Stimulated activated CD8-positive, alpha-beta memory T cell treated with anti-CD3 and anti-CD28 coated beads, Interleukin-4, amount 100 ng/mL, for 24 hours (primary cell): ENCODE measurements around the gene EML5.

Source experiments
- DNase-seq: peaks from one replicate; pipeline ENCODE4 v3.0.0-alpha.2; 2020; ENCODE audit warnings: low read depth

The EML5 gene

DNA sequence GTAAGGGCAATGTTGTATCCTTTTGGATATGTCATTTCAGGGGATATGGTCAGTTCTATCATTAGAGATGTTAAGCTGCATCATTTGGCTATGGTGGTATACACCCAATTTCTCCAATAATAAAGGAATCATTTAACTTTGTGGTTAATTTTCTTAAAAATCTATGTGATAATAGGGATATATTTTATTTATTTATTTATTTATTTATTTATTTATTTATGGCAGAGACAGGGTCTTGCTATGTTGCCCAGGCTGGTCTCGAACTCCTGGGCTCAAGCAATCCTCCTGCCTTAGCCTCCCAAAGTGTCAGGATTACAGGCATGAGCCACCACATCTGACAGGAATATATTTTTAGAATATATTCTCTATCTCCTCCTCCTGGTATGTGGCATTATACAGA is 85.7 kb downstream of the EML5 start:
- no peak for DNase-seq

DNA sequence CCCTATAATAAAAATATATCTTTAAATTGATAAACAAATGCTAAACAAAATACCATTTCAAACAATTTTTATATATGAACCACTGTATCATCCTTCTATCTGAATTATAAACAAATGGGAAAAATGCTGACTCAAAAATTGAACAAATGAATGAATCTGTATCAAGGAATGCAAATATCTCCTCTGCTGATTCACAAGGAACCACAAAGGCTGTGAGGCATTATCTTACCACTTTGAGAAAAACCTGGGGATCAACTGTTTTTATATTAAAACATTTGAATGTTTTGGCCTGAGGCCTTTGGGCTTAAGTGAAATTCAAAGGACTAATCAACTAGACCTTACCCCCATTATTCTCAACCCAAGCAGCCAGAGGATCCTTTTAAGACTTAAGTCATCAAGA is 86.3 kb downstream of the EML5 start:
- no peak for DNase-seq

DNA sequence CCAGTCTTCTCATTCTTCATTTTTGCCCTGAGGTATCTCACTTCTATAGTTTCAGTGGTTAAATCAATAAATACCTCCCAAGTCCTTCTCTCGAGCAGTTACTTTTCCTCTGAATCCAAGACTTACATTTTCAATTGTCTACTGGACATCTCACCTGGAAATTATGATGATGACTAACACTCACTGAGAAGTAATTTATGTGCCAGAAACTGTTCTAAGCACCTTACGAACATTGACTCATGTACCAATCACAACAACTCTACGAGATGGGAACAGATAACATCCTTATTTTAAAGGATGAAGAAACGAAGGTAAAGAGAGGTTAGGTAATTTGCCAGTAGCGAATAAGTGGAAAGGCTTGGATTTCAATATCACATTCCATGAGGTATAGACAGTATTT is 94.1 kb downstream of the EML5 start:
- no peak for DNase-seq

DNA sequence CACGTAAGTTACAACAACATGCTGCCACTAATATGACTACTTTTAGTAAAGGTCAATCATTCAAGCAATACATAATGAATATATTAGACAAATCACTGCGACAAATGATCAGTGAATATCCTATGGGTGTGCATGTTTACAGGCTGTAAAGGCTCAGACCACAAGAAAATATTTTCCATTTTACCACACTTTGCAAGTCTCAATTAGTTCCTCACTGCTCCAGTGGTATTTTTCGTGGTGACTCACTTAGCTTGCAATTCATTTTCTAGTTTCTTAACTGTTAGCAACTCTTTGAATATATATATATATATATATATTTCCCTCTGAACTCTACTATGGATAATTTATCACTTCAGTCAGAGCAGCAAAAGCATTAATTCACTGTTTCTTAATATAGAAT is 96.9 kb downstream of the EML5 start:
- DNase-seq, result no peak

DNA sequence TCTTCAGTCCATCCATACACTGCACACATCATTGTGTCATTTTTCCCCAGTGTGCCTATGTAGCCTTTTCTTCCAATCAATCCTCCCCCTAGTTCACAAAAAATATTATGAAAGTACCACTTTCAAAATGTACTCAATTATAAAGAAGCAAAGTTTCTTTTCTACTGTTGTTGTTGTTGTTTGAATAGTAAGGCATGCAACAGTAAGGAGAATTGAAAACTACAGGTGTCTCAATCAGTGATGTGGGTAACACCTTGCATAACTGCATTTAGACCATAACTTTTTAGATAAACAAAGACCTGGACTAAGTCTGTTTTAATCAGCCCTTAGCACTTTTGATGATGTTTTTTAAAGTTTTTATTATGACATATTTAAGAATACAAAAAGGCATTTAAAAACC is 104.4 kb downstream of the EML5 start:
- DNase-seq, result no peak

DNA sequence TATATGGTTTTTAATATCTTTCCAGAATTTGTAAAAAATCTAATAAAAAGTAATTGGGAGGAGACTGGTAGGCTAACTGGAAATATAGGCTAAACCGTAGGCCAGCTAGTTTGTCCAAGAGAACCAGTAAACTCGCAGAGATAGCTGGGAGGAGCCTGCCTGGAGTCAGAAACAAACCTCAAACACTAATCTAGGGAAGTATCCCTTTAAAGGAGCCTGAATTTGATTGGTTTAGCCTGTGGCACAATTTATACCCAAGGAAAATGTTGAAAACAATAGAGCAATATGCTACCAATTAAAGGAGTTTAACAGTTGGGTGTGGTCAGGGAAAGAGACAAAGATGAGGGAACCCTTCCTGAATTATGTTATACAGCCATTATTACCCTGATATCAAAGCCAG is 109.6 kb downstream of the EML5 start:
- DNase-seq, result no peak

DNA sequence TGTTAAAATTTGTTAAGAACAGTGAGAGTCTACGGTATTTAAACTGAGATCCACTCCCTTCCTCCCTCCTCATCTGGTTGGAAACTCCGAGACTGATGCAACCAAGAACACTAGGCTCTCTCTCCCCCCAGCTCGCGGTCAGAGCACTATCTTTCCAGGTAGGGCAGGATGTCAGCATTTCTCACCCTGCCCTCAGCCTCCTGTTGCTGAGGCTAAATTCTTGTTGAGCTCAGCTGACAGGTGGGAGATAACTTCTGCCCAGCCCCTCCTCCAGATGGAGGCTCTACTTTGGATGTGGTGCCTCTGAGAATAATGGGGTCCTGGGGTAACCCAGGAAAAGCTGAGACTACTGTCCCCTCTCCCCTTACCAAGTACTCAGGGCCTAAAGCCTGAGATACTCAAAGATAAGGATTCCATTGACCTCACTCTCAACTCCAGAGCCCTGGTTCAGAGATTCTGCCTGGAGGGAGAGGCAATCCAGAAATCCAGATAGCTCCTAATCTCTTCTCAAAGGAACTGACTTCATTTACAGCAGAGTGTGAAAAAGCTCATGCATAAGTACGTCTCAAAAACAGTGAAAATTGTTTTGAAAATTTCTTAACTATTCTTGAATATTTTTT is 110.1 kb downstream of the EML5 start:
- no peak for DNase-seq

DNA sequence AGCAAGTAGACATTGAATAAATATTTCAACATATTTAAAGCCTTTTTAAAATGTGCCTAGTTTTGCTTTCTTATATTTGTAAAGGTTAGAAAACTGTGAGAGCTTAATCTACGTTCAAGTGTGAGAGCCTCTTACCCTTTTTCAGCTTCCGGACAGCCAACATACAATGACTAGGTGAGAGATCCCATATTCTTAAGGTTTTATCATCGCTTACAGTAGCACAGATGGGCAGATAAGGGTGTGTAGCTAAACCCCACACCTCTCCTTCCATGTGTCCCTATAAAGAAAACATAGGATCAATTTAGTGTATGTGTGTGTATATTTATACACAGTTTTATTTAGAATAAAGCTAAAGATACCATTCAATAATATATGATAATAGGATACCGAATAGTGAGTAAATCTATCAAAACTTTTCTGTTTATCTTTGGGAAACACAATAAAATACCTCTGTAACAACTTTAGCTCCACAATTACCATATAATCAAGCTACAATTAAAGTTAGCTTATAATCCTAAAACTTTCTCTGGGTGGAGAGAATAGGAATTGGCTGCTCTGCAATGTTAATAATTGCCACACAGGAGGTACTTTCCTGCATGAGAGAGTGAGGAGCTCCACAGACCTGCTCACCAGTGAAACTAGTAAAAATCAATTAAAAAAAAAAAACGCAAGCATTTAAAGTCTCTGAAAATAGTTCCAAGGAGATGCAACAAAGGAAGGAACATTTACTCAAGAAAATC is 110.8 kb downstream of the EML5 start:
- no peak for DNase-seq

DNA sequence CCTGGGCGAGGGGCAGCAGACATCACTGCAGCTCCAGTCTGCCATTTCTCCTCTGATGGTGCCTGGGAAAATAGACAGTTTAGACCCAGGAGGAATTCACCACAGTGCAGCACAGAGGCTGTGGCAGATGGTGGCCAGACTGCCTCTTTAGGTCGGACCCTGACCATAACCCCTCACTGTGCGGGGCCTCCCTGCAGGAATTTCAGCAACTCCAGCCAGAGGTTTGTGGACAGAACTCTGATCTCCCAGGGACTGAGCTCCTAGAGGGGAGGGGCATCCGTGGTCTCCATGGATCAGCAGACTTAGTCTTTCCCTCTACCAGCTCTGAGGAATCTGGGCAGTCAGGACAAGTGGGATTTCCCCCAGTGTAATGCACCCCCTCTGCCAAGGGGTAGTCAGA is 123.4 kb downstream of the EML5 start:
- DNase-seq, result no peak

DNA sequence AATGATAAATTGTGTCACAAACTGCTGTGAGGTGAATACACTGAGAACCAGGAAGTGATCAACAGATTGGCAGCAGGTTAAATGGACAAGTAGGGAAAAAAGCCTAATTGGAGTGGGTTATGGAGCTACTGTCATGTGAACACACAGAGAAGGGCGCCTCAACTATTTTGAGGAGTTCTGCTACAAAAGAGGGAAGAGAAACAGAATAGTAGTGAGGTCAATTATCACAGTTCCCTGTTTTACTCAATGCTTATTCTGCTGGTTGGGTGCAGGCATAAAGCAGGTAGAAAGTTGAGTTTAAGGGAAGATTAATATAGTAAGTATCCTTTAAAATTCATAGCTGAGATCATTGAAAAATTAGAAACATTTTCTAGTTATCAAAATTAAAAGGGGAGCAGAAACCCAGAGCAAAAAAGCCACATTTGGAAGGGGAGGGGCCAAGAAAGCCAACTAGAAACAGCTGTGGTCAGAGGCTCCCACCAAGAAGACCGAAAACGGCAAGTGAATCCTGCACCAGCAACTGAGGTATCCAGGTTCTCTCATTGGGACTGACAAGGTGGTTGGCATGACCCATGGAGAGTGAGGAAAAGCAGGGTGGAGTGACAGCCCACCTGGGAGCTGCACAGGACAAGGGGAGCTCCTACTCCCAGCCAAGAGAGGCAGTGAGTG is 124.2 kb downstream of the EML5 start:
- no peak for DNase-seq

DNA sequence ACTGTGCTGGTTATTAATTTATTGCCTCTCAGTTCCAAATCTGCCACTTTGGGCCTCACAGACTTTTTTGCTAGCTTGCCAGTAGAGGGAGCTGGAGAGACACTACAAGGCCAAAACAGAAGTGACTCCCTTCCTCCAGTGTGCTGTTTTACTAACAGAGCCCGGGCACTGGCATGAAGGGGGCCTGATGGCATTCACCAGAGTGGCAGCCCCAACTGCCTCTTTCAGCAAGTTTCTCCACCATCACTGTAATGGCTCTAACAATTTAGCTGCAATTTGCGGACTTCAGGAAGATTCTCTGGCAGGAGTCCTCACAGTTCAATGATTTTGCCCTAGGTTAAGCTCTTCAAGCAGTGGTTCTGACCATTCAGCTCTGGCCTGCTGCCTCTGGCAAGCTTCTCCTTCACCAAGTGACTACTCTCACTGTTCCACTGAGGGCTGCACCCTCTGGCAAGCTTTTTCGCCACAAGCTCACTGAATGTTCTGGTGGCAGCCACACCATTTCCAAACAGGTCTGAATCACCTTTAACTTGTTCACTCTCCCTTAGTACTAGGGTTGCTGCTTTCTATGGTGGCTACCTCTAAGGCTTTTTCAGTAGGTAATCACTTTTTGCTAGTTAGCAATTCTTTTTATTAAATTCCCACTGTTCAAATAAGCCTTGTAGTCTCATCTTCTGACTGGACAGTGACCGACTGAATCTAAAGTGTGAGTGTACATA is 125.0 kb downstream of the EML5 start:
- DNase-seq, result no peak

DNA sequence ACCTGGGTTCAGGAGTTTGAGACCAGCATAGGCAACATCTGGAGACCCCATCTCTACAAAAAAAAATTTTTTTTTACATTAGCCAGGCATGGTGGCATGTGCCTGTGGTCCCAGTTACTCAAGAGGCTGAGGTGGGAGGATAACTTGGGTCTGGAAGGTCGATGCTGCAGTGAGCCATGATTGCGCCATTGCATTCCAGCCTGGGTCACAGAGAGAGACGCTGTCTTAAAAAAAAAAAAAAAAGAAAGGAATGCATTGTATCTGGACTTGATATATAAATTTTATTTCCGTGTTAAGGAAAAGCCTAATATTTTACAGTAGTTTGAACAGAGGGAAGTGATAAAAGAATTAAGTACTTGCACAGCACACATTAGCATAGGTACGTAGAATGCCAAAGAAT is 132.7 kb downstream of the EML5 start:
- DNase-seq, result no peak

DNA sequence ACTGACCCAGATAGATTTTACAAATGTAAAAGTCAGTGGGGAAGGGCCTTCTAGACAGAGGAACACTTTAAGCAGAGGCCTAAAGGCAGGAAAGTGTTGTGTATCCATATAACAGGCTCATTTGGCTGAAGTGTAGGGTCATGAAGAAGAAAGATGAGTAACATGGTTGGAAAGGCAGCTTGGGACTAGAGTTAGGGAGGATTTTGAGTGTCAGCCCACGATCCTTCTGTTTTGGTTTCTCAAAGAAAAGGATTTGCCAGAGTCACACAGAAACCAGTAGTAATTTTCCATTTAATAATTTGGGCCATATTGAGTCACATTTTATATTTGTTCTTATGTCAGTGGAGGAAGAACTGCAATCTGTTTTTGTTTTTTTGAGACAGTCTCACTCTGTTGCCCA is 153.5 kb downstream of the EML5 start:
- DNase-seq, result no peak

DNA sequence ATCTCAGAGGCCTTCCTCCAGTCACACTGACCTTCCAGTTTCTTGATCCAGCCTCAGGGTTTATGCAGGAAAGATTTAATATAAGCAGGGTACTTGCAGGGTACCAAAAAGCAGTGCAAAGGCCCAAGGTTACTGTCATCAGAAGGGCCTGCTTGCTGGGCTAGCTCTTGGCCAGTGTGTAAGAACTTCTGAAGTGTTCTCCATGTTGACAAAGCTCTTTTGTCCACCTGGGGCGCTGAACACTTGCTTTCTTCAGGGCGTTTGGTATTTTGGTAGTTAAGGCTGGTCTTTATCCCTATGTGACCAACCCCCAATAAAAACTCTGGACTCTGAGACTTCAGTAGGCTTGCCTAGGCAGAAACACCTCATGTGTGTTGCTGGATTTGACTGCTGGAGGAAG is 160.2 kb downstream of the EML5 start:
- DNase-seq, result no peak

DNA sequence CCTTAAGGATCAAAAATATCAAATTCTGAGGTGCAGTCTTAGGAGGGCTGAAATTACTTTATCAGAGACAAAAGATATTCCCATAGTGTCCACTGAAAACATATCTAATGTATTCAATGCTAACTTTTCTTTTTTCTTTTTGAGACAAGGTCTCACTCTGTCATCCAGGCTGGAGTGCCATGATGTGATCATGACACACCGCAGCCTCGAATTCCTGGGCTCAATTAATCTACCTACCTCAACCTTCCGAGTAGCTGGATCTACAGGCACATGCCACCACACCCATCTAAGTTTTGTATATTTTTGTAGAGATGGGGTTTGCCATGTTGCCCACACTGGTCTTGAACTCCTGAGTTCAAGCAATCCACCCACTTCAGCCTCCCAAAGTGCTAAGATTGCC is 161.7 kb downstream of the EML5 start:
- DNase-seq, result no peak

DNA sequence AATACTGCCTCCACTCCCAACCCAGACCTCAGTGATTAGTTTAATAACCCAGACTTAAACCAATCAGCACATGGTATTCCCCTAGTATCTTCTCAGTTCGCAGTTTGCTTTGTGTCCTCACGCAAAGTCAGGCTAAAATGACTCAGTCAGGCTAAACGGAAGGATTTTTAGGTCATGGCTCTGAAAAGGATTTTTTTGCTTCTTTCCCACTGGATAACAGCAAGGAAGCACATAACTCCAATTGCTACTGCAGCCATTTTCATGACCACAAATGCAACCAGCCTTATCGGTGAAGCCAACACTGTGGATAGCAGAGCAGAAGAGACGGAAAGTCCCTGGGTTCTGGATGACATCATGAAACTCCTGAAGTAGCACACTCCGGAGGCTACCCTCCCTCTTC is 162.2 kb downstream of the EML5 start:
- DNase-seq, result no peak

DNA sequence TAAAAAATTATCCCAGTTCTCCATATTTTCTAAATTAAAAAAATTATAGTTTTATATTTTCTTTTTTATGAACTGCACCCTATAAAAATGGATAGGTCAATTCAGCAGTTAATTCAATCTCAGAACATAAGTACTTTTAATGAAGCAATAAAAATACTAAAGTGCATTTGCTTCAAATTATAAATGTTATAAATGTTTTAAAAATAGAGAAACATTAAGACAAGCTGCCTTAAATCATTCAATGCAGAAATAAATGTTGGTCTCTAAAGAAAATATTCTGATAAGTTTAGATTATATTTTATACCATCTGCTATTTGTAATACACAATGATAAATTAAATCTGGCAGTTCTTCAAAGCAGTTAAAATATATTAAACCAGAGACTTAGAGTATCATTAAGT is 164.3 kb downstream of the EML5 start:
- DNase-seq, result no peak

DNA sequence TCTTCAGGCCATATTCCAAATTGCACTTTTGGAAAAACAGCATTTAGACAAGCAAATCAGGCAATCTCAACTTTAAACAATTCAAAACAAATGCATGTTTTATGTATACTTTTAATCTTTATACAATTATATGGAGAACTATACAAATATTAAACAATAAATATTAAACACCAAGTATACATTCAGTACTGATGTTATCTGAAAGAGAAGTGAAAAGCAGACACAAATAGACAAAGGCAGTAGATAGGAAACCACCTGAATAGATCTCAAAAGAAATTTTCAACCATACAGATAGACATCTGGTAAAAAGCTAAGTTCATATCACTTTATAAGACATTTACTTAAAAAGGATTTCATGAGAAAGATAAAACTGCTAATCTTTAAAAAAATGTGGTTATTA is 164.7 kb downstream of the EML5 start:
- no peak for DNase-seq

DNA sequence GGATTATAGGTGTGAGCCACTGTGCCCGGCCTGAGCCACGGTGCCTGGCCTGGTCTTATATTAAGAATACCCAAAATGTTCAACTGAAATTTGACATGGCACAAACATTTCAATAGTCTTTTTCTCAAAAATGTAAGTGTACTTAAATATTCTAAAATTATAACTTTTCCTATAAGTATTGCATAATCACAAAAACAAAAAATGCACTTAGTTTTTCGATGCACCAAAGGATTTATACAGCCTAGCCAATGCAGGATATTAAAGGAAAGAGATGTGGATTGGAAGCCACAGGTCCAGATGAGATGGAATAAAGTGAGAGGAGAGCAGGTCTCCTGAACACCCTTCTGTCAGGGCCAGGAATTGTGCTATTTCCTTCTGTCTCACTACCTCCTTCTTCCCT is 167.1 kb downstream of the EML5 start:
- no peak for DNase-seq

DNA sequence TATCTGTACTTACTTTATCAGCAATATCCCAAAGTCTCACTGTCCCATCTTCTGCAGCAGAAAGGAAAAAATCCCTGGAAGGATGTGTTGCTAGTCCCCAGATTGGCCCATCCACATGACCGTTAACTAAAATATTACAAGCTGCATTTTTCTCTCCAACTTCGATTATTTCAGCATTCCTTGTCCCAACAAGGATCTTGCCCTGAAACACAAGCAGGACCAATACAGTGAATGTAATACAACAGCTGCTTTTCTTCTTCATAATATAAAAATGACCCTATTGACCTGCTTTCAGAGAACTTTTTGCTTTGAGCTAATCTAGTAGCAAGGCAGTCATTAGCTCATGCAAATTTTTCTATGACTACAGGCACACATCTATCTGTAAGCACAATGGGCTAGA is 171.7 kb downstream of the EML5 start:
- no peak for DNase-seq

DNA sequence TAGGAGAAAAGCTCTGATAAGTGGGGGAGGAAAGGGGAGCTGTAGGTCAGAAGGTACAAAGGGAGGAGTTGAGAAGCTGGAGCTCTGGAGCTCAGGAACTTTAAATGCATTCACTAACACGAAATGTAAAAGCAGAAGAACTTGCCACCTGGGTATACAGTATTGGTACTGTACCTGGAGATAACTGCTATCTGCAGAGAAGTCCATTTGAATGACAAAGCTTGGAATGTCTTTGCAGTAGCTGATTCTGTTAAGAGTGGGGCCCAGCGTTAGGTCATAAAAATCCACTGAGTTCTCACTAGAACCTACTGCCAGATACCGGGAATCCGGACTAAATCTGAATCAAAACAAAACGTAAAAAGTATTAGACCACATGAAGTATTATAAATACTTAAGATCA is 174.3 kb downstream of the EML5 start:
- no peak for DNase-seq

DNA sequence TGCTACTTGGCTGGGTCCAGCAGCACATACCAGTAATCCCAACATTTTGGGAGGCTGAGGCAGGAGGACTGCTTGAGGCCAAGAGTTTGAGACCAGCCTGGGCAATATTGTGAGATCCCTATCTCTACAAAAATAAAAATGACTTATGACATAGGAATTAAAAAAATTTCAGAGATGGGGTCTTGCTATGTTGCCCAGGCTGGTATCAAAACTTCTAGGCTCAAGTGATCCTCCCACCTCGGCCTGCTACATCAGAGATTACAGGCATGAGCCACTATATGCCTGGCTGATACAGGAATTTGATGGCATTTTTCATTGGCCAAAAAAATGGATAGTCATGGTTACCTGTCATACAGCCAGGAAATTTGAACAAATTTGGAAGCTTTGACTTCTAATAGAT is 175.3 kb downstream of the EML5 start:
- DNase-seq, result no peak

DNA sequence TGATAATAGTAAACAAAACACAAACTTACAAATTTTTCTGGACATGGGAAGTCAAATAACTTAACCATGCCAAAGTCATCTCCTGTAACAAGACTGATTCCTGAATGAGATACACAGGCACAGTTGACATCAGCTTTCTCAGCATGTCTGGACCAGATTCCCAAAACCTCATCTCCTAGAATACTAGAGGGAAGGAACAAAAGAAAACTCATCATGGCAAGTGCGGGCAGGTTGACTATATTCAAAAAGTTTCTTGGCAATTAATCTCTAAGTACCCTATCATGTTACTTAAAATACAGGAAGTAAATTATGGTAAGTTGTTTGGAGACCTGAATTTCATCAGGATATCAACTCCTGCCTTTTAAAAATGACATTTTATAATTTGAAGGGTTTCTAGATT is 176.1 kb downstream of the EML5 start:
- DNase-seq, result no peak
